Neural progenitor cell (in vitro differentiated cells): ENCODE measurements around the gene VEZT. TPM values are rescaled to one million over a fixed set of nuclear protein-coding genes. Genes with fewer than 3 reads are reported as not detected.
A peak's percentile ranks its signal among the peaks of the same experiment; 100 is the strongest.

ENCODE experiments used
- DNase-seq: peaks from one replicate; pipeline ENCODE4 v3.0.0-alpha.2; 2016; ENCODE audit warnings: low spot score
- H2AFZ ChIP-seq: fragments of 200-600 bp; sonication (generic); replicated peaks from 2 replicates; pipeline ENCODE4 v1.6.1; 2016; ENCODE audit warnings: antibody characterized with exemption
- H3F3A ChIP-seq: fragments of 200-600 bp; sonication (generic); 2 replicates; pipeline ENCODE4 v1.6.1; 2016; ENCODE audit warnings: antibody characterized with exemption, low read depth
- H3K27ac ChIP-seq: fragments of 200-600 bp; sonication (generic); 2 replicates; pipeline ENCODE4 v1.5.1; 2016; ENCODE audit warnings: mild to moderate bottlenecking
- H3K27me3 ChIP-seq: fragments of 200-600 bp; sonication (generic); 2 replicates; pipeline ENCODE4 v1.6.1; 2016; ENCODE audit warnings: mild to moderate bottlenecking, moderate library complexity
- H3K36me3 ChIP-seq: fragments of 200-600 bp; sonication (generic); 2 replicates; pipeline ENCODE4 v1.5.1; 2016
- H3K4me1 ChIP-seq: fragments of 200-600 bp; sonication (generic); 2 replicates; pipeline ENCODE4 v1.6.1; 2016; ENCODE audit warnings: mixed run types
- H3K4me2 ChIP-seq: fragments of 200-600 bp; sonication (generic); 2 replicates; pipeline ENCODE4 v1.6.1; 2016
- H3K4me3 ChIP-seq: fragments of 200-600 bp; sonication (generic); 2 replicates; pipeline ENCODE4 v1.5.1; 2016
- H3K79me2 ChIP-seq: fragments of 200-600 bp; sonication (generic); 2 replicates; pipeline ENCODE4 v1.6.1; 2016; ENCODE audit warnings: low read depth
- H3K9ac ChIP-seq: fragments of 200-600 bp; sonication (generic); 2 replicates; pipeline ENCODE4 v1.6.1; 2016
- H3K9me3 ChIP-seq: fragments of 200-600 bp; sonication (generic); 2 replicates; pipeline ENCODE4 v1.5.1; 2016; ENCODE audit warnings: low read depth
- H4K20me1 ChIP-seq: fragments of 200-600 bp; sonication (generic); 2 replicates; pipeline ENCODE4 v1.6.1; 2016; ENCODE audit warnings: low read depth
- H3K27ac Mint-ChIP-seq: 3 replicates; pipeline ENCODE4 v1.8.0; 2021; ENCODE audit warnings: mixed read lengths
- H3K27me3 Mint-ChIP-seq: 2 replicates; pipeline ENCODE4 v1.8.0; 2022; ENCODE audit warnings: low read depth, mild to moderate bottlenecking, inconsistent platforms, moderate library complexity, mixed read lengths; ENCODE audit not compliant: insufficient read depth
- H3K36me3 Mint-ChIP-seq: 3 replicates; pipeline ENCODE4 v1.8.0; 2021; ENCODE audit warnings: mixed read lengths
- H3K4me1 Mint-ChIP-seq: 3 replicates; pipeline ENCODE4 v1.8.0; 2021; ENCODE audit warnings: mixed read lengths
- H3K4me3 Mint-ChIP-seq: 3 replicates; pipeline ENCODE4 v1.8.0; 2021; ENCODE audit warnings: mild to moderate bottlenecking, moderate library complexity, mixed read lengths
- H3K9me3 Mint-ChIP-seq: 3 replicates; pipeline ENCODE4 v1.8.0; 2020; ENCODE audit warnings: mixed read lengths
- CTCF ChIP-seq: fragments of 200-600 bp; sonication (generic); IDR thresholded peaks from 2 replicates; pipeline ENCODE4 v1.5.1; 2017; ENCODE audit warnings: antibody characterized with exemption, mild to moderate bottlenecking
- EZH2 ChIP-seq: fragments of 200-600 bp; sonication (generic); IDR thresholded peaks from 2 replicates; pipeline ENCODE4 v1.6.1; 2017; ENCODE audit warnings: antibody characterized with exemption, mild to moderate bottlenecking, moderate library complexity
- EZH2phosphoT487 ChIP-seq: fragments of 200-600 bp; sonication (generic); IDR thresholded peaks from 2 replicates; pipeline ENCODE4 v1.6.1; 2017; ENCODE audit warnings: antibody characterized with exemption
- total RNA-seq: library from RNA; depleted of rRNA; stranded (reverse); fragments of >200 nt; gene quantifications from 2 replicates; pipeline ENCODE4 v1.2.3, GENCODE V29; 2015; ENCODE audit warnings: low replicate concordance

VEZT gene
- total RNA-seq, 1 donor from 2014 or later: 126 TPM

- Histone ChIP-seq H3F3A (no peaks in the 10 kb centered on the region), H4K20me1 (peaks cover 6% of the 10 kb centered on the region), H3K79me2 (no peaks in the 10 kb centered on the region), H3K9ac (no peak overlapping the region), H3K4me1 (no peaks in the 10 kb centered on the region), H3K36me3 (peaks cover 37% of the 10 kb centered on the region), H3K4me2 (no peak overlapping the region), H3K9me3 (no peaks in the 10 kb centered on the region), H3K4me3 (no peak overlapping the region), H3K27me3 (no peaks in the 10 kb centered on the region), H2AFZ (no peak overlapping the region), H3K27ac (no peak overlapping the region)
- Mint-ChIP-seq H3K4me3 (no peak overlapping the region), H3K27me3 (peaks cover 2% of the 10 kb centered on the region), H3K9me3 (no peaks in the 10 kb centered on the region), H3K27ac (no peak overlapping the region), H3K4me1 (no peaks in the 10 kb centered on the region), H3K36me3 (peaks cover 15% of the 10 kb centered on the region)
- no peak for DNase-seq
- no peak for TF ChIP-seq EZH2phosphoT487
- TF ChIP-seq EZH2: no peak
- TF ChIP-seq CTCF: no peak
These were observed 45.2 kb downstream of the VEZT start for GRCh38 chr12:95262808-95263207.

GRCh38 chr12:95265765-95266164 is 48.2 kb downstream of the VEZT start:
- Histone ChIP-seq H3K36me3 (peaks cover 44% of the 10 kb centered on the region), H3K4me1 (no peaks in the 10 kb centered on the region), H4K20me1 (peaks cover 3% of the 10 kb centered on the region), H3F3A (no peaks in the 10 kb centered on the region), H3K4me3 (no peak overlapping the region), H2AFZ (no peak overlapping the region), H3K9ac (no peak overlapping the region), H3K9me3 (no peaks in the 10 kb centered on the region), H3K27me3 (no peaks in the 10 kb centered on the region), H3K79me2 (no peaks in the 10 kb centered on the region), H3K27ac (peak overlapping the region; percentile 22), H3K4me2 (no peak overlapping the region)
- H3K36me3 Mint-ChIP-seq: peaks cover 19% of the 10 kb centered on the region
- peaks cover 2% of the 10 kb centered on the region for H3K27me3 Mint-ChIP-seq
- no peak for DNase-seq
- no peak for TF ChIP-seq EZH2
- no peak for TF ChIP-seq CTCF
- TF ChIP-seq EZH2phosphoT487: no peak
- H3K9me3 Mint-ChIP-seq: no peaks in the 10 kb centered on the region
- no peak overlapping the region for H3K27ac Mint-ChIP-seq
- no peak overlapping the region for H3K4me3 Mint-ChIP-seq
- H3K4me1 Mint-ChIP-seq: no peaks in the 10 kb centered on the region

- Mint-ChIP-seq H3K27me3 (peaks cover 2% of the 10 kb centered on the region), H3K36me3 (peaks cover 19% of the 10 kb centered on the region), H3K4me3 (no peak overlapping the region), H3K4me1 (no peaks in the 10 kb centered on the region), H3K27ac (no peak overlapping the region), H3K9me3 (no peaks in the 10 kb centered on the region)
- H3K36me3 ChIP-seq: peaks cover 44% of the 10 kb centered on the region
- no peaks in the 10 kb centered on the region for H3K4me1 ChIP-seq
- H3K79me2 ChIP-seq: no peaks in the 10 kb centered on the region
- no peak overlapping the region for H3K4me2 ChIP-seq
- no peaks in the 10 kb centered on the region for H3F3A ChIP-seq
- H3K27me3 ChIP-seq: no peaks in the 10 kb centered on the region
- no peak overlapping the region for H3K27ac ChIP-seq
- H3K9me3 ChIP-seq: no peaks in the 10 kb centered on the region
- H3K4me3 ChIP-seq: no peak overlapping the region
- H2AFZ ChIP-seq: no peak overlapping the region
- no peak for DNase-seq
- H4K20me1 ChIP-seq: peaks cover 3% of the 10 kb centered on the region
- H3K9ac ChIP-seq: no peak overlapping the region
- TF ChIP-seq EZH2 (no peak), EZH2phosphoT487 (no peak), CTCF (no peak)
These were observed 48.6 kb downstream of the VEZT start for GRCh38 chr12:95266254-95266653.

- no peak for DNase-seq
- peaks cover 2% of the 10 kb centered on the region for H3K27me3 Mint-ChIP-seq
- TF ChIP-seq EZH2: no peak
- TF ChIP-seq EZH2phosphoT487: no peak
- no peak for TF ChIP-seq CTCF
- Histone ChIP-seq H2AFZ (no peak overlapping the region), H3K9me3 (no peaks in the 10 kb centered on the region), H3K4me3 (no peak overlapping the region), H3K27me3 (no peaks in the 10 kb centered on the region), H3K4me1 (no peaks in the 10 kb centered on the region), H3K27ac (no peak overlapping the region), H3K9ac (no peak overlapping the region), H3K36me3 (peaks cover 24% of the 10 kb centered on the region), H3K79me2 (no peaks in the 10 kb centered on the region), H3F3A (no peaks in the 10 kb centered on the region), H4K20me1 (no peaks in the 10 kb centered on the region), H3K4me2 (no peak overlapping the region)
- no peaks in the 10 kb centered on the region for H3K9me3 Mint-ChIP-seq
- H3K36me3 Mint-ChIP-seq: peaks cover 25% of the 10 kb centered on the region
- no peak overlapping the region for H3K27ac Mint-ChIP-seq
- H3K4me1 Mint-ChIP-seq: no peaks in the 10 kb centered on the region
- no peak overlapping the region for H3K4me3 Mint-ChIP-seq
These were observed 52.3 kb downstream of the VEZT start for GRCh38 chr12:95269892-95270291.
